ENCODE results near the gene KCNJ15. TPM values are rescaled to one million over a fixed set of nuclear protein-coding genes. Genes with fewer than 3 reads are reported as not detected.

The KCNJ15 gene
- total RNA-seq, 3 donors from 2014 or later (not counting 1 experiment from before 2014, with no cell fraction given): 1.9 TPM; not detected in 2

DNA sequence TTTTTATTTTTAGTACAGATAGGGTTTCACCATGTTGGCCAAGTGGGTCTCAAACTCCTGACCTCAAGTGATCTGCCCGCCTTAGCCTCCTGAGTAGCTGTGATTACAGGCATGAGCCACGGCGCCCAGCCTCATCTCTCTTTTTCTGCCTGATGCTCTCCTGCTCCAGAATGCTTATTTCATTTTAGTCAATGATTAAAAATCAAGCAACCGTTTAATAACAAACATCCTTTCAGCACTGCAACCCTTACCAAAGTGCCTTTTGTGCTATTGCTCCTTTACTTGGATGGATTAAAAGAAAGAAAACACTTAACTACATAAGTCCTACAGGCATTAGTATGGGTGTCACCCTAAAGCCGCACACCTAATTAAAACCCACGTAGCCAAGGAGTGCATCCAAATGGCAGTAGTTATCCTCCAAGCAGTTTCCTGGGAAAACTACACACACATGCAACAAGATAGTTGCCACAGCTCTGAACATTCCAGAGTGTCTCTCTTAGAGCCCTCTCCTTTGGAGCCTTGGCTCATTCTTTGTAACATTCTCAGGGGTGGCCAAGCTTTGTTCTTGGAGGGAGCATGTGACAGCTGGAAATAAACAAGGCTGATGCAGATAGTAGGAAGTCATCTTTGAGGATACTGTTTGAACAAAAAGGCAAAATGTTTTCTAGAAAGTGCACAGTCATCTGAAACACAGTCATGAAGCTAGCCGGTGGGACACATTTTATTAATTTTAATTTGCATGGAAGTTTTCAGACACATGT is 51.2 kb downstream of the KCNJ15 start:
- intact Hi-C loops (cut with micrococcal nuclease): no loop called here
- no peaks in the 10 kb centered on the region for H3K9me3 ChIP-seq (ENCODE audit: control insufficient read depth, insufficient read depth, low read length)
- no peak overlapping the region for H3K27ac Mint-ChIP-seq
- ATAC-seq: no peak
- H3K36me3 Mint-ChIP-seq: no peaks in the 10 kb centered on the region
- DNase-seq: no peak
- H3K4me3 Mint-ChIP-seq: no peak overlapping the region
- H3K36me3 ChIP-seq (ENCODE audit: control insufficient read depth, insufficient read depth, low read length): no peaks in the 10 kb centered on the region
- no peaks in the 10 kb centered on the region for H3K4me1 Mint-ChIP-seq
- H3K9me3 Mint-ChIP-seq: no peaks in the 10 kb centered on the region
- no peak overlapping the region for H3K4me3 ChIP-seq (ENCODE audit: low read length)
- H3K27me3 ChIP-seq (ENCODE audit: control insufficient read depth, insufficient read depth, low read length): no peaks in the 10 kb centered on the region
- H3K4me1 ChIP-seq (ENCODE audit: control insufficient read depth, insufficient read depth, low read length): no peaks in the 10 kb centered on the region
- TF ChIP-seq, protein P1, sequence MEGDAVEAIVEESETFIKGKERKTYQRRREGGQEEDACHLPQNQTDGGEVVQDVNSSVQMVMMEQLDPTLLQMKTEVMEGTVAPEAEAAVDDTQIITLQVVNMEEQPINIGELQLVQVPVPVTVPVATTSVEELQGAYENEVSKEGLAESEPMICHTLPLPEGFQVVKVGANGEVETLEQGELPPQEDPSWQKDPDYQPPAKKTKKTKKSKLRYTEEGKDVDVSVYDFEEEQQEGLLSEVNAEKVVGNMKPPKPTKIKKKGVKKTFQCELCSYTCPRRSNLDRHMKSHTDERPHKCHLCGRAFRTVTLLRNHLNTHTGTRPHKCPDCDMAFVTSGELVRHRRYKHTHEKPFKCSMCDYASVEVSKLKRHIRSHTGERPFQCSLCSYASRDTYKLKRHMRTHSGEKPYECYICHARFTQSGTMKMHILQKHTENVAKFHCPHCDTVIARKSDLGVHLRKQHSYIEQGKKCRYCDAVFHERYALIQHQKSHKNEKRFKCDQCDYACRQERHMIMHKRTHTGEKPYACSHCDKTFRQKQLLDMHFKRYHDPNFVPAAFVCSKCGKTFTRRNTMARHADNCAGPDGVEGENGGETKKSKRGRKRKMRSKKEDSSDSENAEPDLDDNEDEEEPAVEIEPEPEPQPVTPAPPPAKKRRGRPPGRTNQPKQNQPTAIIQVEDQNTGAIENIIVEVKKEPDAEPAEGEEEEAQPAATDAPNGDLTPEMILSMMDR (IDR thresholded peaks at IDR 0.05): no peak
- WGBS (ENCODE audit: insufficient coverage): 97% methylated on average over 7 of the region's 7 CpGs
- H3K27ac ChIP-seq (ENCODE audit: low read length): no peak overlapping the region
- peaks cover 4 to 7% of the 10 kb centered on the region in 2 donors for H3K27me3 Mint-ChIP-seq (ENCODE audit: low read depth in 2 of 2)

GRCh38 chr21:38308532-38309119 is 51.8 kb downstream of the KCNJ15 start:
- TF ChIP-seq, protein P1 (IDR thresholded peaks at IDR 0.05): no peak
- no peak overlapping the region for H3K4me3 Mint-ChIP-seq
- 83% methylated on average over 9 of the region's 9 CpGs for WGBS (ENCODE audit: insufficient coverage)
- DNase-seq (no peak), ATAC-seq (no peak)
- no peaks in the 10 kb centered on the region for H3K4me1 Mint-ChIP-seq
- H3K9me3 Mint-ChIP-seq: no peaks in the 10 kb centered on the region
- Histone ChIP-seq H3K4me1 (ENCODE audit: control insufficient read depth, insufficient read depth, low read length) (no peaks in the 10 kb centered on the region), H3K9me3 (ENCODE audit: control insufficient read depth, insufficient read depth, low read length) (no peaks in the 10 kb centered on the region), H3K4me3 (ENCODE audit: low read length) (no peak overlapping the region), H3K36me3 (ENCODE audit: control insufficient read depth, insufficient read depth, low read length) (no peaks in the 10 kb centered on the region), H3K27ac (ENCODE audit: low read length) (no peak overlapping the region), H3K27me3 (ENCODE audit: control insufficient read depth, insufficient read depth, low read length) (no peaks in the 10 kb centered on the region)
- H3K27ac Mint-ChIP-seq: no peak overlapping the region
- no peaks in the 10 kb centered on the region for H3K36me3 Mint-ChIP-seq
- intact Hi-C loops (cut with micrococcal nuclease): no loop called here
- H3K27me3 Mint-ChIP-seq (ENCODE audit: low read depth in 2 of 2): peaks cover 9 to 14% of the 10 kb centered on the region in 2 donors

DNA sequence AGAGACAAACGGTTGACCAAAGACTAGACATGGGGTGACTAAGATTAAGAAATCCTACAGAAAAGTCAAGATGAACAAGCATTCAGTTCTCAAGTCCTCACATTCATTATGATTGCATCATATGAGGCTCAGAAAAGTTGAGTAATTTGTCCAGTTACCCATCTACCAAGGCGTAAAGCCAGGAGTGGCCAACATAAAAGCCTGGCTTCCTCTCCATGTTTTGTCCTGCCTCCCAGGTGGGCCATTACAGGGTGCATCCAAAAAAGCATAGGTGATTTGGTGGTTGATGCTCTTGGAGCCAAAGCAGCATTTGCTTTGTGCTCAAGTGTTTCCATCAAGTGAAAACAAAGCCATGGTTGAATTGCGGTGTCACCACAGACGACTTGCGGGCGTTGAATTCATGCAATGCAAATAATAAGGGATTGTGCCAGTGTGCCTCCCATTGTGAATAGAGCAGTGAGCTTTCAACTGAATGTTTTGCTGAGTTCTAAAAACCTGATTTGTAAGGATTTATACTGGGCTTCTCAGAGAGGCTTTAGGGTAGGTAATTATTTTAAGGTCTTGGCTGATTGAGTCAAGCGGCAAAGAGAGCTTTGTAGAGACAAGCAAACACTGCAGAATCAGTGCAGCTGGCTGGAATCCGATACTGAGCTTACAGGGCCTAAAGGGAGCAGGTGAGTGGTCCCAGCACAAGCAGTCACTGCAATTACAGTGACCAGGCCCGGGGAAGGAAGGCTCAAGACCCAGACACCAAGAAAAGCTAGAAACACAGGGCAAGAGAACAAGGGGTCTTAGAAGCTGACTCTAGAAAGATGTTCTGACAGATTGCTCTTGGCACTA is 54.1 kb downstream of the KCNJ15 start:
- H3K27me3 Mint-ChIP-seq (ENCODE audit: low read depth in 2 of 2): peaks cover 17 to 34% of the 10 kb centered on the region in 2 donors
- ATAC-seq (no peak), DNase-seq (no peak)
- WGBS (ENCODE audit: insufficient coverage): 94% methylated on average over 9 of the region's 9 CpGs
- intact Hi-C loops (cut with micrococcal nuclease): no loop called here
- TF ChIP-seq, protein P1 (IDR thresholded peaks at IDR 0.05): no peak
- Histone ChIP-seq H3K36me3 (ENCODE audit: control insufficient read depth, insufficient read depth, low read length) (no peaks in the 10 kb centered on the region), H3K4me3 (ENCODE audit: low read length) (no peak overlapping the region), H3K27ac (ENCODE audit: low read length) (no peak overlapping the region), H3K27me3 (ENCODE audit: control insufficient read depth, insufficient read depth, low read length) (no peaks in the 10 kb centered on the region), H3K4me1 (ENCODE audit: control insufficient read depth, insufficient read depth, low read length) (no peaks in the 10 kb centered on the region), H3K9me3 (ENCODE audit: control insufficient read depth, insufficient read depth, low read length) (no peaks in the 10 kb centered on the region)
- no peaks in the 10 kb centered on the region for H3K36me3 Mint-ChIP-seq
- H3K9me3 Mint-ChIP-seq: no peaks in the 10 kb centered on the region
- no peak overlapping the region for H3K4me3 Mint-ChIP-seq
- no peak overlapping the region for H3K27ac Mint-ChIP-seq
- H3K4me1 Mint-ChIP-seq: no peaks in the 10 kb centered on the region
